GM18873 (cell line): ENCODE data around the gene TCP11L2.

Experiments used
- ATAC-seq: cut with Tn5 transposase; IDR thresholded peaks from one replicate; pipeline ENCODE4 v1.9.1; 2021; ENCODE audit warnings: mild to moderate bottlenecking, moderate library complexity, moderate number of reproducible peaks; ENCODE audit not compliant: unreplicated experiment, low FRiP score

The TCP11L2 gene

GRCh38 chr12:106302401-106303201 lies at the start of gene TCP11L2:
Gene TCP11L2, plus strand, starts transcription at chr12:106302733. Its CDS starts 8,343 bp downstream, at chr12:106311076.
- ATAC-seq: peak; percentile 51

- no peak for ATAC-seq
Observed at GRCh38 chr12:106254724-106255123, 47.8 kb upstream of the TCP11L2 start.

GRCh38 chr12:106255493-106255892 lies 47.0 kb upstream of the TCP11L2 start:
- ATAC-seq: no peak

GRCh38 chr12:106255952-106256351 lies 46.6 kb upstream of the TCP11L2 start:
- no peak for ATAC-seq

GRCh38 chr12:106256524-106256923 lies 46.0 kb upstream of the TCP11L2 start:
- no peak for ATAC-seq

- no peak for ATAC-seq
Observed at GRCh38 chr12:106258226-106258625, 44.3 kb upstream of the TCP11L2 start.

GRCh38 chr12:106258935-106259334 lies 43.6 kb upstream of the TCP11L2 start:
- no peak for ATAC-seq

- no peak for ATAC-seq
Observed at GRCh38 chr12:106265116-106265515, 37.4 kb upstream of the TCP11L2 start.

- no peak for ATAC-seq
Observed at GRCh38 chr12:106267535-106267934, 35.0 kb upstream of the TCP11L2 start.

GRCh38 chr12:106269150-106269771 lies 33.3 kb upstream of the TCP11L2 start:
- no peak for ATAC-seq

GRCh38 chr12:106271575-106272505 lies 30.7 kb upstream of the TCP11L2 start:
- ATAC-seq: no peak

- no peak for ATAC-seq
Observed at GRCh38 chr12:106273491-106273890, 29.0 kb upstream of the TCP11L2 start.

- no peak for ATAC-seq
Observed at GRCh38 chr12:106274012-106274411, 28.5 kb upstream of the TCP11L2 start.

- ATAC-seq: no peak
Observed at GRCh38 chr12:106274575-106275121, 27.9 kb upstream of the TCP11L2 start.

- no peak for ATAC-seq
Observed at GRCh38 chr12:106275458-106275857, 27.1 kb upstream of the TCP11L2 start.

- peak; percentile 70 for ATAC-seq
Observed at GRCh38 chr12:106276032-106276740, 26.3 kb upstream of the TCP11L2 start.

- no peak for ATAC-seq
Observed at GRCh38 chr12:106280106-106280505, 22.4 kb upstream of the TCP11L2 start.

- no peak for ATAC-seq
Observed at GRCh38 chr12:106281056-106281782, 21.3 kb upstream of the TCP11L2 start.

GRCh38 chr12:106281804-106282203 lies 20.7 kb upstream of the TCP11L2 start:
- no peak for ATAC-seq
